Raji (cell line): ENCODE measurements around the gene SYCE3.

Experiments
- POLR2A ChIP-seq: IDR thresholded peaks from 2 replicates; pipeline ENCODE4 v1.6.1; 2011; ENCODE audit warnings: low read depth, low read length, control low read depth; ENCODE audit not compliant: insufficient read depth

Gene SYCE3

DNA sequence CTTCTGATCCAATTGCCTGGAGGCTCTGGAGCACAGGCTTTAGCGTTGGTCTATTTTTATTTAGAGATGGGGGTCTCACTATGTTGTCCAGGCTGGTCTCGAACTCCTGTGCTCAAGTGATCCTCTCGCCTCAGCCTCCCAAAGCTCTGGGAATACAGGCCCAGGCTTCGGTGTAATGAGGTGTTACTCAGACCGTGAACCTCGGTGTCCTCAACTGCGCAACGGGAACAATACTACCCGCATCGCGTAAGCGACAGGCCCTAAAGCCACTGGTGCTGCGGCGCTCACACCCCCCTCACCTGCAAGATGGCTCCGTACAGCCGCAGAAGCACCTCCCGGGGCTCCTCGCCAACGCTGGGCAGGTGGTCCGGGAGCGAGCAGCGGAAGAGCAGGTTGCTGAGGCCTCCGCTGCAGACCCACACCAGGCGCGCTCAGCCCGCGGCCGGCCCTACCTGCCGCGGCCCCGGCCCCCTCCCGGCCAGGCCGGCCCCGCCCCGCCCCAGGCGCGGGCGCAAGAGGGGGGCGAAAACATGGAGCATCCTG lies 19.3 kb upstream of the SYCE3 start:
- TF ChIP-seq POLR2A: no peak

GRCh38 chr22:50581031-50581949 lies 18.6 kb upstream of the SYCE3 start:
- no peak for TF ChIP-seq POLR2A

DNA sequence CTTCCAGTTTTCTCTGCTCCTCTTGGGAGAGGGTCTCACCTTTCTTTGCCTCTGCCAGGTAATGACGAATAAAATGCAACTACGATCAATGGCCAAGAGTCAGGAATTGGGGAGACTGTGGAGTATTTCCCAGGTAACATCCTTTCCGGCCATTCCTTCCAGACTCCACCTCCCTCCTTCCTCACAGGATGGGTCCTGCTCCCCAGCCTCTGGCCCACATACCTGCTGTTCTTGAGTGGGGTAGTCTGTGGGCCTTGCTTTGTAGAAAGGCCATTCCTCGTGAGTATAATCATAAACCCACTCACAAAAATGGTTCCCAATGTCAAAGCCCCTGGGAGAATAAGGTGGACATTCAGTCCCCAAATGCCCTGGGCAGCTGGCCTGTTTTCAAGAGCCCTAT lies 17.0 kb upstream of the SYCE3 start:
- no peak for TF ChIP-seq POLR2A

DNA sequence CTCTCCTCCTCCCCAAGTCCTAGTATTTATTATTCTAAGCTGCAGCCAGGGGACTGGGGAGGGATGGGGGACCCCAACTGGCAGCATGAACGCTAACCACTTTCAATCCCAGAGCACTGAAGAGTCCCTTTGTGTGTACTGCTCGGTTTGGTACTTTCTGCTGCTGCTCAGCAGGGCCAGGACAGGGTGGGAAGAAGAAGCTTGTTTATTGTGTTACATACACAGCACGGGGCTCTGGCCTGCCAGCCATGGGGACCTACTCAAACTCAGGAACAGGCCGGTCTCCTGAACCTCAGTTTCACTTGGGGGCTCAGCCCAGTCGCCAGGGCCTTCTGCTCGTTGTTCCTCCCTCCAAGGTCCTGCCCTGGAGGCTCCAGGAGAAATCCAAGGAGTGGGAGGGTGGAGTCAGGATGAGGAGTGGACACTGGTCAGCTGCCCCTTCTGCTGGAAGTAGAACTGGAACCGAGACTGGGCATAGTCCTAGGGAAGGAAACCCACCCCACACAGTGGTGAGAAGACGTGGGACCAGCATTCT lies 16.1 kb upstream of the SYCE3 start:
- no peak for TF ChIP-seq POLR2A

GRCh38 chr22:50577987-50578775 lies 15.5 kb upstream of the SYCE3 start, which contains the start of gene CPT1B:
Gene CPT1B (minus strand): TSS chr22:50578427. CDS start chr22:50577915, 512 bp downstream.
- no peak for TF ChIP-seq POLR2A

DNA sequence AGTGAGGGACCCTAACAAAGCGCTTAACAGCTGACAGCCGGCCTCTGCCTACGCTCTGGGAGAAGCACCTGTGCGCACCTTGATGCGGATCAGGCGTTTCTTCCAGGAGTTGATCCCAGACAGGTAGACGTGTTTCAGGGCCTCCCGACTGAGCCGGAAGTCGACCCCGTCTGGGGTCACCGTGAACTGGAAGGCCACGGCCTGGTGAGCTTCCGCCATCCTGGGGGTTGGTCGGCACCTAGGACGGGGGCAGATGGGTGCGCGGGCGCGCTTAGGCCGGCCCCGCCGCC lies 14.9 kb upstream of the SYCE3 start:
- TF ChIP-seq POLR2A: no peak

- TF ChIP-seq POLR2A: no peak
Measured at GRCh38 chr22:50576806-50577696, 14.3 kb upstream of the SYCE3 start.

- TF ChIP-seq POLR2A: no peak
Measured at GRCh38 chr22:50576070-50576469, 13.4 kb upstream of the SYCE3 start.

DNA sequence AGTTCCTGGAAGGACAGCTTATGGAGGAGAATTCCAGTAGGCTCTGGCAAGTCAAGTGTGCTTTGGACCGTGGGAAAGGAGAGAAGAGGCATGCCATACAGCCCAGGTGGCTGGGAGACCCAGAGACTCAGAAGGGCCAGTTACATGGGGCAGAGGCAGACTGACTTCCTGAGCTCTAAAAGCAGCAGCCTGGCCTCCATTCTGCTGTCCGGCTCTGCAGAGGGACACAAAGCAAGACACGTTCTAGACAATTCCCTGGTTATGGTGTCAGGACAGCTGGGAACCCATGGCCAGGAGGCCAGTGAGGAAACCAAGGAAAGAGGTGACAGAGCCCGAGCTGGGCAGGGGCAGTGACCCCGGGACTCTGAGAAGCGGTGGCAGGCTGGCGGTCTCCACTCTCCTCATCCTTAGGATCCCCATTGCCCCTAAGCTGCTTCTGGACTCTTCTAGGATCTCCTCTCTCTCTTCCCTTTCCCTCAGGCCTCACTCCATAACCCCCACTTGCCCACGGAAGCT lies 12.8 kb upstream of the SYCE3 start:
- no peak for TF ChIP-seq POLR2A

DNA sequence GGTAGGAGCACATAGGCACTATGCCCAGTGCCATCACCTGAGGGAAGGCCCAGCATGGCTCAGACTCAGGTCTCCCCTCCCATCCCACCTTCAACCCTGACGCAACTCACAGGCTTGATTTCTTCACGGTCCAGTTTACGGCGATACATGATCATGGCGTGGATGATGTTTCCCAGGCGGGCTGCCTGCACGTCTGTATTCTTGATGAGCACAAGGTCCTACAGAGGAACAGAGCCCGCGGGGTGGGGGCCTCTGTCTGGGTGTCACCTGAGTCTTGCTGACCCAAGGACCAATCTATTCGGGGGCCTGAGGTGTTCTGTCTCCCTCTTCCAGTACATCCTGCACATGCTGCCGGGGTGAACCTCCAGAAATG lies 11.7 kb upstream of the SYCE3 start:
- no peak for TF ChIP-seq POLR2A

GRCh38 chr22:50573491-50574382 lies 11.0 kb upstream of the SYCE3 start:
- no peak for TF ChIP-seq POLR2A

DNA sequence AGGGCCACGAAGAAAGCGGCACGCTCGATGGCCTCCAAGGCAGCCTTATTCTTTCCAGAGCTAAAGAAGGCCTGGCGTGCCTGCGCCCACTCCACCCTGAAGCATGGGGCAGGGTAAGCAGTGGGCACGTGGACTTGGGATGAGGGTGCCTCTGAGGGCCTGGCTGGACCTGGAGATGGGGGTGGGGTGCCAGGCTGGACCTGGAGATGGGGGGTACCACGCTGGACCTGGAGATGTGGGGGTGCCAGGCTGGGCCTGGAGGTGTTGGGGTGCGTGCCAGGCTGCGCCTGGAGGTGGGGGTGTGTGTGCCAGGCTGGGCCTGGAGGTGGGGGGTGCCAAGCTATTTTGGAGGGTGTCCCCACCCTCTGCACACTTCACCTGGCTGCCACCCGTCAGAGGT lies 10.2 kb upstream of the SYCE3 start:
- TF ChIP-seq POLR2A: no peak
